ENCODE results near the gene PCGF5.

DNA sequence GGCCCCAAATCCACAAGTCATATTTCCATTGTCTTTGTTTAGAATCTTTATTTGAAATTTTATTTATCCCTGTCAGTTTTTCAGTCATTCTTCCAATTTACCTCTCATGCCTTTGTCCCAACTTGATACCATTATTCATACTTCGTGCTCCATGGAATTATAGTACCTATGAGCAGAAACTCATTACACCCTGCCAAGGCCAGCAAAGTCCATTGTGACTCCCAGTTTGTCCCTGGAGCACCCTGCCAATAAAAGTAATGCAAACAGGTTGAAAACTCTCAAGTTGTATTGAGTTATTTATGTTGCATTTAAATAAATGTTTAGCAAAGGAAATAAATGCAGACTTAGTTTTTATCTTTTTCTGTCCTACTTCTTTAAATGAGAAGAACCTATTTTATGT, 19.3 kb downstream of the PCGF5 start:
- no peak for TF ChIP-seq TAF1 (IDR thresholded peaks at IDR 0.05; ENCODE audit: borderline replicate concordance, low read depth, low read length)
- no peak for TF ChIP-seq POLR2A (IDR thresholded peaks at IDR 0.05; ENCODE audit: low read depth, low read length)
- TF ChIP-seq POLR2AphosphoS5 (IDR thresholded peaks at IDR 0.05; ENCODE audit: low read depth, low read length), result no peak
